WTC11 (cell line): Measurements from ENCODE around the gene COL4A6. TPM values are rescaled to one million over a fixed set of nuclear protein-coding genes. Genes with fewer than 3 reads are reported as not detected.

Experiments
- ATAC-seq: fragments of 200-7000 bp; cut with Tn5 transposase; 2 replicates; pipeline ENCODE4 v1.10.0; 2021; ENCODE audit warnings: mild to moderate bottlenecking, moderate library complexity
- CTCF ChIA-PET: fragments of 300-600 bp; sonication (Branson Sonifier 250); formaldehyde crosslinking; loops from one replicate; lab custom pipeline; 2021; ENCODE audit warnings: antibody characterized with exemption; lab: Charles Lee
- POLR2A ChIA-PET: fragments of 350-600 bp; sonication (Branson Sonifier 250); formaldehyde crosslinking; loops from one replicate; lab custom pipeline; 2021; ENCODE audit warnings: antibody characterized with exemption; lab: Charles Lee
- DNase-seq: peaks from one replicate; pipeline ENCODE4 v3.0.0; 2021; ENCODE audit warnings: low spot score
- H3K27ac Mint-ChIP-seq: 2 replicates; pipeline ENCODE4 v1.8.0; 2021; ENCODE audit warnings: mixed read lengths
- H3K27me3 Mint-ChIP-seq: 2 replicates; pipeline ENCODE4 v1.8.0; 2021; ENCODE audit warnings: low read depth, mild to moderate bottlenecking, moderate library complexity, mixed read lengths
- H3K36me3 Mint-ChIP-seq: 2 replicates; pipeline ENCODE4 v1.8.0; 2021; ENCODE audit warnings: mixed read lengths
- H3K4me1 Mint-ChIP-seq: 2 replicates; pipeline ENCODE4 v1.8.0; 2022; ENCODE audit warnings: mixed read lengths
- H3K4me3 Mint-ChIP-seq: 2 replicates; pipeline ENCODE4 v1.8.0; 2021; ENCODE audit warnings: mild to moderate bottlenecking, moderate library complexity, mixed read lengths
- H3K9me3 Mint-ChIP-seq: 2 replicates; pipeline ENCODE4 v1.8.0; 2021; ENCODE audit warnings: mixed read lengths
- CBFB ChIP-seq: sonication (generic); formaldehyde crosslinking; IDR thresholded peaks from 2 replicates; pipeline ENCODE4 v1.8.1; 2022; ENCODE audit warnings: mild to moderate bottlenecking, low read depth, missing genetic modification reagents
- FOXP1 ChIP-seq: sonication (generic); formaldehyde crosslinking; IDR thresholded peaks from 2 replicates; pipeline ENCODE4 v1.8.0; 2022; ENCODE audit warnings: missing genetic modification reagents, mild to moderate bottlenecking, moderate library complexity, borderline replicate concordance
- IRF2 ChIP-seq: sonication (generic); formaldehyde crosslinking; IDR thresholded peaks from 2 replicates; pipeline ENCODE4 v1.8.0; 2022; ENCODE audit warnings: low read depth, missing genetic modification reagents, borderline replicate concordance
- MYBL2 ChIP-seq: sonication (generic); formaldehyde crosslinking; IDR thresholded peaks from 2 replicates; pipeline ENCODE4 v1.8.1; 2023; ENCODE audit warnings: mild to moderate bottlenecking, moderate library complexity, missing genetic modification reagents
- NFYB ChIP-seq: sonication (generic); formaldehyde crosslinking; conservative IDR thresholded peaks from 2 replicates; pipeline ENCODE4 v1.8.0; 2022; ENCODE audit warnings: low read depth, missing genetic modification reagents
- ZBTB21 ChIP-seq: sonication (generic); formaldehyde crosslinking; IDR thresholded peaks from 2 replicates; pipeline ENCODE4 v1.8.1; 2023; ENCODE audit warnings: mild to moderate bottlenecking, missing genetic modification reagents, borderline replicate concordance
- ZNF317 ChIP-seq: sonication (generic); formaldehyde crosslinking; IDR thresholded peaks from 2 replicates; pipeline ENCODE4 v1.8.1; 2023; ENCODE audit warnings: low read depth, mild to moderate bottlenecking, moderate library complexity, missing genetic modification reagents, borderline replicate concordance
- ZNF423 ChIP-seq: fragments of 250-450 bp; sonication (Bioruptor Pico); IDR thresholded peaks from 2 replicates; pipeline ENCODE4 v2.1.2; 2022; ENCODE audit warnings: mild to moderate bottlenecking, moderate library complexity
- total RNA-seq: library from RNA; stranded (reverse); gene quantifications from 3 replicates; pipeline ENCODE4 v1.2.3, GENCODE V29; 2021
- TF ChIP-seq, protein P1 (sequence below): sonication (generic); formaldehyde crosslinking; IDR thresholded peaks from 2 replicates; pipeline ENCODE4 v1.8.1; 2022; ENCODE audit warnings: low read depth, missing genetic modification reagents, borderline replicate concordance
- TF ChIP-seq, protein P2 (sequence below): sonication (generic); formaldehyde crosslinking; IDR thresholded peaks from 2 replicates; pipeline ENCODE4 v1.8.0; 2022; ENCODE audit warnings: missing genetic modification reagents
- TF ChIP-seq, protein P3 (sequence below): fragments of 250-450 bp; sonication (Bioruptor Pico); IDR thresholded peaks from 2 replicates; pipeline ENCODE4 v2.1.2; 2022; ENCODE audit warnings: mild to moderate bottlenecking, moderate library complexity
- TF ChIP-seq, protein P4 (sequence below): sonication (generic); formaldehyde crosslinking; IDR thresholded peaks from 2 replicates; pipeline ENCODE4 v1.8.1; 2023; ENCODE audit warnings: mild to moderate bottlenecking, missing genetic modification reagents, moderate library complexity
- TF ChIP-seq, protein P5 (sequence below): sonication (generic); formaldehyde crosslinking; IDR thresholded peaks from 2 replicates; pipeline ENCODE4 v1.8.1; 2022; ENCODE audit warnings: low read depth, mild to moderate bottlenecking, moderate library complexity, missing genetic modification reagents, borderline replicate concordance
- TF ChIP-seq, protein P6 (sequence below): fragments of 250-450 bp; sonication (Bioruptor Pico); IDR thresholded peaks from 2 replicates; pipeline ENCODE4 v1.9.0; 2021; ENCODE audit warnings: mild to moderate bottlenecking

The COL4A6 gene
- total RNA-seq, 1 experiment from 2014 or later, result 15.2 TPM

DNA sequence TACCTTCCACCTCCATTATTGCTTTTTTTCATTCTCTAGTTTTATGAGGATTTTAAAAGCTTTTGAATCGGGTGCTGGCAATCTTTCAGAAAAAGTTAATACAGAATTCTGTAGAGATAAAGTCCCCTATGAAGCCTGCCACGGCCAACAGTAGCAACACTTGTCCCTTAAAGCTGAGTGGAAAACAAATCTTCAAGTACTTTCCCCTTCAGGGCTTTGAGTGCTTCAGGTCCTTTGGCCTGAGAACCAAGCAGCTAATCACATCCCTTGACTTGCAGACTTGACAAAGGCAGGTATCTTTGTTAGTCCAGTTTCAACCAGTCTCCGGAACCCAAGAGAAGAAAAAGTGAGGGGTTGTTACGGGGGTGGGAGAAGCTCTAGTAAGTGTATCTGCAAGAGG is 202.2 kb downstream of the COL4A6 start (continued):
- TF ChIP-seq, protein P1, sequence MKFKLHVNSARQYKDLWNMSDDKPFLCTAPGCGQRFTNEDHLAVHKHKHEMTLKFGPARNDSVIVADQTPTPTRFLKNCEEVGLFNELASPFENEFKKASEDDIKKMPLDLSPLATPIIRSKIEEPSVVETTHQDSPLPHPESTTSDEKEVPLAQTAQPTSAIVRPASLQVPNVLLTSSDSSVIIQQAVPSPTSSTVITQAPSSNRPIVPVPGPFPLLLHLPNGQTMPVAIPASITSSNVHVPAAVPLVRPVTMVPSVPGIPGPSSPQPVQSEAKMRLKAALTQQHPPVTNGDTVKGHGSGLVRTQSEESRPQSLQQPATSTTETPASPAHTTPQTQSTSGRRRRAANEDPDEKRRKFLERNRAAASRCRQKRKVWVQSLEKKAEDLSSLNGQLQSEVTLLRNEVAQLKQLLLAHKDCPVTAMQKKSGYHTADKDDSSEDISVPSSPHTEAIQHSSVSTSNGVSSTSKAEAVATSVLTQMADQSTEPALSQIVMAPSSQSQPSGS (CRISPR knock-in tag), result no peak
- TF ChIP-seq FOXP1 (CRISPR knock-in tag), result no peak
- TF ChIP-seq, protein P2, sequence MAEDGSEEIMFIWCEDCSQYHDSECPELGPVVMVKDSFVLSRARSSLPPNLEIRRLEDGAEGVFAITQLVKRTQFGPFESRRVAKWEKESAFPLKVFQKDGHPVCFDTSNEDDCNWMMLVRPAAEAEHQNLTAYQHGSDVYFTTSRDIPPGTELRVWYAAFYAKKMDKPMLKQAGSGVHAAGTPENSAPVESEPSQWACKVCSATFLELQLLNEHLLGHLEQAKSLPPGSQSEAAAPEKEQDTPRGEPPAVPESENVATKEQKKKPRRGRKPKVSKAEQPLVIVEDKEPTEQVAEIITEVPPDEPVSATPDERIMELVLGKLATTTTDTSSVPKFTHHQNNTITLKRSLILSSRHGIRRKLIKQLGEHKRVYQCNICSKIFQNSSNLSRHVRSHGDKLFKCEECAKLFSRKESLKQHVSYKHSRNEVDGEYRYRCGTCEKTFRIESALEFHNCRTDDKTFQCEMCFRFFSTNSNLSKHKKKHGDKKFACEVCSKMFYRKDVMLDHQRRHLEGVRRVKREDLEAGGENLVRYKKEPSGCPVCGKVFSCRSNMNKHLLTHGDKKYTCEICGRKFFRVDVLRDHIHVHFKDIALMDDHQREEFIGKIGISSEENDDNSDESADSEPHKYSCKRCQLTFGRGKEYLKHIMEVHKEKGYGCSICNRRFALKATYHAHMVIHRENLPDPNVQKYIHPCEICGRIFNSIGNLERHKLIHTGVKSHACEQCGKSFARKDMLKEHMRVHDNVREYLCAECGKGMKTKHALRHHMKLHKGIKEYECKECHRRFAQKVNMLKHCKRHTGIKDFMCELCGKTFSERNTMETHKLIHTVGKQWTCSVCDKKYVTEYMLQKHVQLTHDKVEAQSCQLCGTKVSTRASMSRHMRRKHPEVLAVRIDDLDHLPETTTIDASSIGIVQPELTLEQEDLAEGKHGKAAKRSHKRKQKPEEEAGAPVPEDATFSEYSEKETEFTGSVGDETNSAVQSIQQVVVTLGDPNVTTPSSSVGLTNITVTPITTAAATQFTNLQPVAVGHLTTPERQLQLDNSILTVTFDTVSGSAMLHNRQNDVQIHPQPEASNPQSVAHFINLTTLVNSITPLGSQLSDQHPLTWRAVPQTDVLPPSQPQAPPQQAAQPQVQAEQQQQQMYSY, result no peak
- no peak for TF ChIP-seq IRF2 (CRISPR knock-in tag)
- no peak for TF ChIP-seq ZNF423
- TF ChIP-seq, all 79 proteins: peak for 0

DNA sequence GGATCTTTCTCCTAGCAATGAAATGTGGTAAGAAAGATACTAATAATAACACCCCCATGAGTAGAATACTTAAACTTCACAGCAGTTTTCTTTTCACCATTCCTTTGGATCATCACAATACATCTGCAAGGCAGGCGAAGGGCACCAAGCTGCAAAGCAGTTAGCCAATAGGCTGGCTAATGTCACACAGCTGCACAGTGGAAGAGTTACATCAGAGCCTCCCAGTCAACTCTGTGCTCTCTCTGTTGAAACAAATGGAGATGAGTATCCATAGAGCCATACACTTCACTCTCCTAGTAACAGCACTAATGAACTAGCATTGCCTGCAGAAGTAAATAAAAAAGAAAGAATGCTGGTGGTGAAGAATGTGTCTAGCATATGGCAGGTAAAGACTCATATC is 207.6 kb downstream of the COL4A6 start:
- no peak for DNase-seq
- H3K9me3 Mint-ChIP-seq, result no peaks in the 10 kb centered on the region
- H3K4me1 Mint-ChIP-seq, result peaks cover 11% of the 10 kb centered on the region; the same call in 1 of the 2 replicates
- H3K27me3 Mint-ChIP-seq, result no peaks in the 10 kb centered on the region
- CTCF ChIA-PET, result no interaction called here
- POLR2A ChIA-PET, result no interaction called here
- TF ChIP-seq, protein P1 (CRISPR knock-in tag), result no peak
- TF ChIP-seq, protein P3, sequence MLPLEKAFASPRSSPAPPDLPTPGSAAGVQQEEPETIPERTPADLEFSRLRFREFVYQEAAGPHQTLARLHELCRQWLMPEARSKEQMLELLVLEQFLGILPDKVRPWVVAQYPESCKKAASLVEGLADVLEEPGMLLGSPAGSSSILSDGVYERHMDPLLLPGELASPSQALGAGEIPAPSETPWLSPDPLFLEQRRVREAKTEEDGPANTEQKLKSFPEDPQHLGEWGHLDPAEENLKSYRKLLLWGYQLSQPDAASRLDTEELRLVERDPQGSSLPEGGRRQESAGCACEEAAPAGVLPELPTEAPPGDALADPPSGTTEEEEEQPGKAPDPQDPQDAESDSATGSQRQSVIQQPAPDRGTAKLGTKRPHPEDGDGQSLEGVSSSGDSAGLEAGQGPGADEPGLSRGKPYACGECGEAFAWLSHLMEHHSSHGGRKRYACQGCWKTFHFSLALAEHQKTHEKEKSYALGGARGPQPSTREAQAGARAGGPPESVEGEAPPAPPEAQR, result no peak
- TF ChIP-seq, protein P4, sequence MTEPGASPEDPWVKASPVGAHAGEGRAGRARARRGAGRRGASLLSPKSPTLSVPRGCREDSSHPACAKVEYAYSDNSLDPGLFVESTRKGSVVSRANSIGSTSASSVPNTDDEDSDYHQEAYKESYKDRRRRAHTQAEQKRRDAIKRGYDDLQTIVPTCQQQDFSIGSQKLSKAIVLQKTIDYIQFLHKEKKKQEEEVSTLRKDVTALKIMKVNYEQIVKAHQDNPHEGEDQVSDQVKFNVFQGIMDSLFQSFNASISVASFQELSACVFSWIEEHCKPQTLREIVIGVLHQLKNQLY (CRISPR knock-in tag), result no peak
- no peak for TF ChIP-seq NFYB
- TF ChIP-seq, protein P5, sequence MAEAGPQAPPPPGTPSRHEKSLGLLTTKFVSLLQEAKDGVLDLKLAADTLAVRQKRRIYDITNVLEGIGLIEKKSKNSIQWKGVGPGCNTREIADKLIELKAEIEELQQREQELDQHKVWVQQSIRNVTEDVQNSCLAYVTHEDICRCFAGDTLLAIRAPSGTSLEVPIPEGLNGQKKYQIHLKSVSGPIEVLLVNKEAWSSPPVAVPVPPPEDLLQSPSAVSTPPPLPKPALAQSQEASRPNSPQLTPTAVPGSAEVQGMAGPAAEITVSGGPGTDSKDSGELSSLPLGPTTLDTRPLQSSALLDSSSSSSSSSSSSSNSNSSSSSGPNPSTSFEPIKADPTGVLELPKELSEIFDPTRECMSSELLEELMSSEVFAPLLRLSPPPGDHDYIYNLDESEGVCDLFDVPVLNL, result no peak
- TF ChIP-seq, protein P6, sequence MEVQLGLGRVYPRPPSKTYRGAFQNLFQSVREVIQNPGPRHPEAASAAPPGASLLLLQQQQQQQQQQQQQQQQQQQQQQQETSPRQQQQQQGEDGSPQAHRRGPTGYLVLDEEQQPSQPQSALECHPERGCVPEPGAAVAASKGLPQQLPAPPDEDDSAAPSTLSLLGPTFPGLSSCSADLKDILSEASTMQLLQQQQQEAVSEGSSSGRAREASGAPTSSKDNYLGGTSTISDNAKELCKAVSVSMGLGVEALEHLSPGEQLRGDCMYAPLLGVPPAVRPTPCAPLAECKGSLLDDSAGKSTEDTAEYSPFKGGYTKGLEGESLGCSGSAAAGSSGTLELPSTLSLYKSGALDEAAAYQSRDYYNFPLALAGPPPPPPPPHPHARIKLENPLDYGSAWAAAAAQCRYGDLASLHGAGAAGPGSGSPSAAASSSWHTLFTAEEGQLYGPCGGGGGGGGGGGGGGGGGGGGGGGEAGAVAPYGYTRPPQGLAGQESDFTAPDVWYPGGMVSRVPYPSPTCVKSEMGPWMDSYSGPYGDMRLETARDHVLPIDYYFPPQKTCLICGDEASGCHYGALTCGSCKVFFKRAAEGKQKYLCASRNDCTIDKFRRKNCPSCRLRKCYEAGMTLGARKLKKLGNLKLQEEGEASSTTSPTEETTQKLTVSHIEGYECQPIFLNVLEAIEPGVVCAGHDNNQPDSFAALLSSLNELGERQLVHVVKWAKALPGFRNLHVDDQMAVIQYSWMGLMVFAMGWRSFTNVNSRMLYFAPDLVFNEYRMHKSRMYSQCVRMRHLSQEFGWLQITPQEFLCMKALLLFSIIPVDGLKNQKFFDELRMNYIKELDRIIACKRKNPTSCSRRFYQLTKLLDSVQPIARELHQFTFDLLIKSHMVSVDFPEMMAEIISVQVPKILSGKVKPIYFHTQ (CRISPR knock-in tag), result no peak
- TF ChIP-seq CBFB (CRISPR knock-in tag), result no peak
- no peak for TF ChIP-seq ZBTB21 (CRISPR knock-in tag)
- no peak for TF ChIP-seq ZNF317 (CRISPR knock-in tag)
- TF ChIP-seq MYBL2 (CRISPR knock-in tag), result no peak
- TF ChIP-seq FOXP1 (CRISPR knock-in tag), result no peak
- no peak for ATAC-seq
- H3K27ac Mint-ChIP-seq, result no peak overlapping the region
- no peaks in the 10 kb centered on the region for H3K36me3 Mint-ChIP-seq
- H3K4me3 Mint-ChIP-seq, result no peak overlapping the region
